Retinal pigment epithelial cell (primary cell): ENCODE results near the gene HIGD2A.

Experiments
- DNase-seq: peaks from one replicate; pipeline ENCODE4 v3.0.0-alpha.2; 2010; ENCODE audit warnings: low read depth
- H3K4me3 ChIP-seq: 2 replicates; pipeline ENCODE4 v1.5.1; 2011; ENCODE audit warnings: mild to moderate bottlenecking, low read length, control low read depth, moderate library complexity
- CTCF ChIP-seq: conservative IDR thresholded peaks from 2 replicates; pipeline ENCODE4 v1.5.1; 2011; ENCODE audit warnings: low read depth, low read length, control low read depth, inconsistent platforms

Gene HIGD2A

GRCh38 chr5:176388003-176388443 is 528 bp upstream of the HIGD2A start:
- peak overlapping the region; percentile 94 for H3K4me3 ChIP-seq
- TF ChIP-seq CTCF, result no peak
- no peak for DNase-seq

DNA sequence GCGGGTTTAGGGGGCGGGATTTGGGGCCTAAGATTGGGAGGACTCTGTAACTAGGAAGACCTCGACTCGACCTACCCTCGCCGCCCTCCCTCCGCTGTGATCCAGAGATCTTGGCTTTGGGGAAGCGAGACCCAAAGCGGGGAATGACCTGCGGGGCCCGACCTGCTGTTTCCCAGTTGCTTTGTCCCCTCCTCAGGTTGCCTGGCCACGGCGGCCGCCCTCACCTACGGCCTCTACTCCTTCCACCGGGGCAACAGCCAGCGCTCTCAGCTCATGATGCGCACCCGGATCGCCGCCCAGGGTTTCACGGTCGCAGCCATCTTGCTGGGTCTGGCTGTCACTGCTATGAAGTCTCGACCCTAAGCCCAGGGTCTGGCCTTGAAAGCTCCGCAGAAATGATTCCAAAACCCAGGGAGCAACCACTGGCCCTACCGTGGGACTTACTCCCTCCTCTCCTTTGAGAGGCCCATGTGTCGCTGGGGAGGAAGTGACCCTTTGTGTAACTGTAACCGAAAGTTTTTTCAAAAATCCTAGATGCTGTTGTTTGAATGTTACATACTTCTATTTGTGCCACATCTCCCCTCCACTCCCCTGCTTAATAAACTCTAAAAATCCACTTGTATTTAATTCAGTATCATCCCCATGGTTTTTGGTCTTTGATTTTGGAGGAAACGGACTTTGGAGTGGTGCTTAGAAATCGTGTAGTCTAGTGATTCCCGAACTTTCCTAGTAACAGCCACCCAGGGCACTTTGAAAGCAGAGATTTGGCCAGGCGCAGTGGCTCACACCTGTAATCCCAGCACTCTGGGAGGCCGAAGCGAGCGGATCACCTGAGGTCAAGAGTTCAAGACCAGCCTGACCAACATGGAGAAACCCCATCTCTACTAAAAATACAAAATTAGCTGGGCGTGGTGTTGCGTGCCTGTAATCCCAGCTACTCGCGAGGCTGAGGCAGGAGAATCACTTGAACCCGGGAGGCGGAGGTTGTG is 878 bp downstream of the HIGD2A start:
- TF ChIP-seq CTCF, result no peak
- peak overlapping the region; percentile 94 for H3K4me3 ChIP-seq
- no peak for DNase-seq

GRCh38 chr5:176391479-176391878 is 2.9 kb downstream of the HIGD2A start:
- no peak overlapping the region for H3K4me3 ChIP-seq
- DNase-seq, result no peak
- no peak for TF ChIP-seq CTCF

DNA sequence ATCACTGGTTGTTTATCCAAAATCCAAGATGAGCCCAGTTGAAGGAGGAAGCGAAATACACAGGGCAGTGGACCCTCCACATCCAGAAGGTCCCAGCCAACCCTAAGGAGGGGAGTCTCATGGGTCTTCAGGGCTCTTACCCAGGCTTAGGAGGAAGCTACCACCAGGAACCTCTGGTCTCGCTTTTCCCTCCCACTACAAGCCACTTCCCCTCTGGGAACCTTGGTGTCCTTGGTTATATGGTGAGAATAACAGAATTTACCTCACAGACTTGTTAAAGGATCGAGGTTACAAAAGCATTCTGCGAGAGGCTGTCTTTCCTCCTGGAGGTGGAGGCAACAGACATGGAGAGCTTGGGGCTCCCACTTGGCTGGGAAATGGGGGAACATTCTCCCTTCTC is 3.4 kb downstream of the HIGD2A start:
- TF ChIP-seq CTCF, result no peak
- H3K4me3 ChIP-seq, result no peak overlapping the region
- DNase-seq, result no peak

- DNase-seq, result no peak
- no peak for TF ChIP-seq CTCF
- no peak overlapping the region for H3K4me3 ChIP-seq
Measured at GRCh38 chr5:176392526-176392925, 4.0 kb downstream of the HIGD2A start.

DNA sequence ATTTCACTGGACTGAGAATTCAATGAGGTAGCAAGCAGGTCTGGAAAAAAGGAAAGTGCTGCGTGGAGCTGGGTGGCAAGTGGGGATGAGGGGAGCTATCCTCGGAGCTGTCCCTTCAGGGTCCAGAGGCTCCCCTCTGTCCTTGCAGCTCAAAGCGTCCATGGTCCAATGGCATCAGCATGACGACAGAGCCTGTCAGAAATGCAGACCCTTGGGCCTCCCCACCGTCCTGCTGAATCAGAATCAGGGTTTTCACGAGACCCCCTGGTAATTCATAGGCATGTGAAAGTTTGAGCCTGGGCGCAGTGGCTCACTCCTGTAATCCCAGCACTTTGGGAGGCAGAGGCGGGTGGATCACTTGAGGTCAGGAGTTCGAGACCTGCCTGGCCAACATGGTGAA is 5.5 kb downstream of the HIGD2A start:
- H3K4me3 ChIP-seq, result no peak overlapping the region
- DNase-seq, result no peak
- TF ChIP-seq CTCF, result no peak
